Adrenal gland (tissue), 12 donors: ENCODE data around the gene MED12L. TPM values are rescaled to one million over a fixed set of nuclear protein-coding genes. Genes with fewer than 3 reads are reported as not detected.
A peak's percentile ranks its signal among the peaks of the same experiment; 100 is the strongest.
"Not testable (repeated sequence)": the region's sequence is repeated elsewhere in the genome, so short reads cannot be mapped to it uniquely, and the experiment has no call there.

ENCODE experiments used
- DNase-seq, 7 donors: peaks; one replicate each; pipeline ENCODE4 v3.0.0-alpha.2; 2019 to 2020
- H3K27ac ChIP-seq, 5 donors: fragments of 200-600 bp; sonication (generic) in 4 of 5; 1 replicate in 3 of 5; 2 replicates in 2 of 5; pipeline versions ENCODE4 v1.5.1 to v1.8.0; 2016 to 2020; ENCODE audit warnings: mild to moderate bottlenecking in 1 of 5
- H3K27me3 ChIP-seq: fragments of 200-600 bp; 2 replicates; pipeline ENCODE4 v1.8.0; 2021
- H3K36me3 ChIP-seq, 2 donors: fragments of 200-600 bp; replicated peaks in 1 of 2; 1 replicate in 1 of 2; 2 replicates in 1 of 2; pipeline versions ENCODE4 v1.5.1 to v1.8.0; 2018 to 2022
- H3K4me1 ChIP-seq, 2 donors: fragments of 200-600 bp; replicated peaks in 1 of 2; 1 replicate in 1 of 2; 2 replicates in 1 of 2; pipeline versions ENCODE4 v1.5.1 to v1.8.0; 2018 to 2021
- H3K4me3 ChIP-seq, 4 donors: fragments of 200-600 bp; sonication (generic) in 3 of 4; one replicate each; pipeline ENCODE4 v1.5.1; 2016 to 2018
- H3K9me3 ChIP-seq, 3 donors: fragments of 200-600 bp; sonication (generic) in 1 of 3; replicated peaks in 1 of 3; 1 replicate in 2 of 3; 2 replicates in 1 of 3; pipeline versions ENCODE4 v1.5.1 to v1.8.0; 2016 to 2021
- POLR2A ChIP-seq, 2 donors: fragments of 450-650 bp; IDR thresholded peaks; one replicate each; pipeline ENCODE4 v1.6.1; 2017; ENCODE audit warnings: antibody characterized with exemption in 2 of 2, mild to moderate bottlenecking in 2 of 2, moderate library complexity in 1 of 2
- WGBS, 4 donors: extraction: QIAGEN DNeasy Blood & Tissue Kit in 2 of 4; methylation state at CpG; one replicate each; pipeline versions ENCODE4 v1.1.5 to v1.1.7; 2013 to 2017; 5-methylcytosine and 5-hydroxymethylcytosine counted together
- intact Hi-C, 2 donors: fragments of 100-400 bp; cut with DNase I; formaldehyde crosslinking; loops; one replicate each; pipeline versions ENCODE4 v1.14.1 to v1.15.0; 2022 to 2023
- polyA plus RNA-seq, 3 donors: library from polyadenylated mRNA; stranded (reverse); fragments of 200-250 nt in 2 of 3; fragments of 350-450 nt in 1 of 3; fragmentation: Illumina TruSeq in 1 of 3; extraction: RNeasy Lipid Tissue Mini Kit (QIAGEN cat#74804) in 1 of 3; gene quantifications; one replicate each; pipeline ENCODE4 v1.2.3, GENCODE V29; 2013 to 2014
- total RNA-seq, 9 donors: library from RNA; depleted of rRNA in 4 of 9; stranded (reverse); fragments of >200 nt in 4 of 9; fragments of 120-200 nt in 1 of 9; fragmentation: NEBNext Ultra II Directional in 1 of 9; extraction: Animal tissue kit (Norgen Biotek cat#: 25700) in 1 of 9; gene quantifications; one replicate each; pipeline versions ENCODE4 v1.1.0 to v1.2.4, GENCODE V29; 2013 to 2023
- TF ChIP-seq, protein P1 (sequence below), 6 experiments: fragments of 450-650 bp in 4 of 6; fragments of 200-600 bp in 2 of 6; sonication (generic) in 1 of 6; IDR thresholded peaks; 1 replicate in 5 of 6; 2 replicates in 1 of 6; pipeline versions ENCODE4 v1.5.1 to v1.8.0; 2016 to 2021; ENCODE audit warnings: antibody characterized with exemption in 6 of 6, mild to moderate bottlenecking in 2 of 6, moderate library complexity in 1 of 6
- donor health status: healthy with polysubstance abuse.
- donor health status: Bipolar disorder and iron deficiency.
- donor health status: DM: yes; HTN: yes; CAD: no.
- donor health status: DM: no; HTN: no; CAD: no.
- donor health status: DM: no; HTN: no; CAD: no.
- donor health status: DM: yes; HTN: yes; CAD: no.

MED12L gene
- total and polyA plus RNA-seq, 12 donors, result 0.77 to 25.0 (median 6.3) TPM

DNA sequence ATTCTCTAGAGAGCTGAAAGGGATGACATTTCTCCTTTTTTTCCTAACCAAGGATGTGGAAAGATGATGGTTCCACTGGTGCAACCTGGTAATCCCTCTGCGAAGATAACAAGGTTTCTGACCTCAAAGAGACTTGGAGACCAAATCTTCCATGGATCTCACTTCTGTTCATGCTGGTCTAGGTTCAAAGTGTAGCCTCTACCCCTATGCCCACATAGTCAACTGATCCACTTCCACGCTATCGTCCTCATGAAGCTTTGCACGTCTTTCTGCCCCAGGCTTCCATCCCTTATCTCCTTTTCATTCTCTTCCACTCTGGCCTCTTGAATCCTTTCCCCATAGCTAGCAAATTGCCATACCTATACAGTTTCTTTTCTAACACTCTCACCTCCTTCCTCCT lies 8.8 kb upstream of the MED12L start:
- H3K9me3 ChIP-seq, result no peaks in the 10 kb centered on the region
- H3K36me3 ChIP-seq, result no peaks in the 10 kb centered on the region
- no peaks in the 10 kb centered on the region for H3K27me3 ChIP-seq
- no peaks in the 10 kb centered on the region for H3K4me1 ChIP-seq
- no peak overlapping the region for H3K27ac ChIP-seq
- 92 to 95% (median 94%) methylated on average over 4 of the region's 4 CpGs for WGBS, 4 donors
- H3K4me3 ChIP-seq, result no peak overlapping the region
- intact Hi-C loops, result no loop called here
- DNase-seq, result no peak
- no peak for TF ChIP-seq POLR2A (IDR thresholded peaks at IDR 0.05)
- TF ChIP-seq, protein P1, sequence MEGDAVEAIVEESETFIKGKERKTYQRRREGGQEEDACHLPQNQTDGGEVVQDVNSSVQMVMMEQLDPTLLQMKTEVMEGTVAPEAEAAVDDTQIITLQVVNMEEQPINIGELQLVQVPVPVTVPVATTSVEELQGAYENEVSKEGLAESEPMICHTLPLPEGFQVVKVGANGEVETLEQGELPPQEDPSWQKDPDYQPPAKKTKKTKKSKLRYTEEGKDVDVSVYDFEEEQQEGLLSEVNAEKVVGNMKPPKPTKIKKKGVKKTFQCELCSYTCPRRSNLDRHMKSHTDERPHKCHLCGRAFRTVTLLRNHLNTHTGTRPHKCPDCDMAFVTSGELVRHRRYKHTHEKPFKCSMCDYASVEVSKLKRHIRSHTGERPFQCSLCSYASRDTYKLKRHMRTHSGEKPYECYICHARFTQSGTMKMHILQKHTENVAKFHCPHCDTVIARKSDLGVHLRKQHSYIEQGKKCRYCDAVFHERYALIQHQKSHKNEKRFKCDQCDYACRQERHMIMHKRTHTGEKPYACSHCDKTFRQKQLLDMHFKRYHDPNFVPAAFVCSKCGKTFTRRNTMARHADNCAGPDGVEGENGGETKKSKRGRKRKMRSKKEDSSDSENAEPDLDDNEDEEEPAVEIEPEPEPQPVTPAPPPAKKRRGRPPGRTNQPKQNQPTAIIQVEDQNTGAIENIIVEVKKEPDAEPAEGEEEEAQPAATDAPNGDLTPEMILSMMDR (IDR thresholded peaks at IDR 0.05), result no peak

DNA sequence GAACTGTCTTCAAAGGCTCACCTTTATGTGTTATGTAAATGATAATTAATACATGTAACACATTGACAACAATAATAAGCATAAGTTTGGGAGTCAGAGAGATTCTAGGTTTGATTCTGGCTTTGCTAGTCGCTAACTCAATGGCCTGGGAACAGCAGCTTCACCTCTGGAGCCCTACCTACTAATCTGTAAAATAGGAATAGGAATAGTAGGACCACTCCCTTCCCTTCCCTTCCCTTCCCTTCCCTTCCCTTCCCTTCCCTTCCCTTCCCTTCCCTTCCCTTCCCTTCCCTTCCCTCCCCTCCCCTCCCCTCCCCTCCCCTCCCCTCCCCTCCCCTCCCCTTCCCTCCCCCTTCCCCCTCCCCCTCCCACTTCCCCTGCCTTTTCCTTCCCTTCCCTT lies 4.4 kb upstream of the MED12L start:
- not testable (repeated sequence) for DNase-seq, H3K4me1 ChIP-seq, H3K9me3 ChIP-seq, H3K27me3 ChIP-seq, H3K4me3 ChIP-seq, H3K27ac ChIP-seq, H3K36me3 ChIP-seq
- 85 to 95% (median 88%) methylated on average over 1 of the region's 1 CpG for WGBS, 4 donors
- intact Hi-C loops, result loop anchor here (10.0 kb wide), 1 partner anchor 64 kb away; no protein-coding TSS in a partner anchor

DNA sequence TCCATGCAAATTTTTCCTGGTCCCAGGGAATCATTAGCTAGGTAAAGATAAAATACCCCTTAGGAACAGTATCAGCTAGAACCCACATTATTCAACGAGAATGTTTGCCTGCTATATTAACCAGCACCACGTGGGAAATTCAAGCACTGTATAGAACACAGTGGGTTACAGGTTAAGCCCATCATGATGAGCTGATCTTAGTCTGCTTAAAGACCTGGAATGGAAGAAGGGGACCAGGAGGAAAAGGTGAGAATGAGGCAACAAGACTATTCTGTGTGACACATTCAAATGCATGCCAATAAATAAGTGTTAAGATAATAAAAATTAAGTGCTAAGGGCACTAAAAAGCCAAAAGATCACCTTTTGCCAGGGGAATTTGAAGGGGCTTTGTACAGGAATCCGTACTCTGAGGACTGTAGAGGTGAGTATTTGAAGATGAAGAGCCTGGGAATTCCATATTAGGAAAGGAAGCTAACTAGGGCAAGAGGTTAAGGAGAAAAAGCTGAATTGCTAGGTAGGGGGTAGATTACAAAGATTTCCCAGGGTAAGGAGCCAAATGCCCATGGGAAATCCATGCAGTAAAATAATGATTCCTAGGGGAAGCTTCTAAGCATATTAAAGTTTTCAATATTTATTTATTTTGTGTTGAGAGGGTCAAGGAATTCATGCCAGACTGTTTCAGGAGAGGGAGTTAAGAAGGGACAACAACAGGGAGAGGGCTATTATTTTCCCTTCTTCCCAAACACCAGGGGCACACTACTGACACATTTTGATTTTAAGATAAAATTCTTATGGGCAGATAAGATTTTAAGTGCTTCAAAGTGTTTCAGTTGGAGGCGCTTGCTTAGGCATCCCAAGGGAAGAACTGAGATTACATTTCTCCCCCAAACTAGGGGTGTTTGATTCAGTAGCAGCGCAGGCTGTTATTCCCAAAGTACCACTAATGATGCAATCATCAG lies 2.3 kb upstream of the MED12L start:
- intact Hi-C loops, result loop anchor here (10.0 kb wide), 1 partner anchor 62 kb away; no protein-coding TSS in a partner anchor
- peaks cover 3% of the 10 kb centered on the region for H3K27me3 ChIP-seq
- whole genome bisulfite sequencing, 4 donors, result 56 to 73% (median 68%) methylated on average over 5 of the region's 5 CpGs
- H3K9me3 ChIP-seq, result no peaks in the 10 kb centered on the region
- DNase-seq, result no peak
- H3K4me1 ChIP-seq, result peaks cover 7 to 8% of the 10 kb centered on the region in 2 donors
- no peak for TF ChIP-seq POLR2A (IDR thresholded peaks at IDR 0.05)
- TF ChIP-seq, protein P1 (IDR thresholded peaks at IDR 0.05), result no peak
- no peaks in the 10 kb centered on the region for H3K36me3 ChIP-seq
- no peak overlapping the region for H3K4me3 ChIP-seq
- no peak overlapping the region for H3K27ac ChIP-seq

DNA sequence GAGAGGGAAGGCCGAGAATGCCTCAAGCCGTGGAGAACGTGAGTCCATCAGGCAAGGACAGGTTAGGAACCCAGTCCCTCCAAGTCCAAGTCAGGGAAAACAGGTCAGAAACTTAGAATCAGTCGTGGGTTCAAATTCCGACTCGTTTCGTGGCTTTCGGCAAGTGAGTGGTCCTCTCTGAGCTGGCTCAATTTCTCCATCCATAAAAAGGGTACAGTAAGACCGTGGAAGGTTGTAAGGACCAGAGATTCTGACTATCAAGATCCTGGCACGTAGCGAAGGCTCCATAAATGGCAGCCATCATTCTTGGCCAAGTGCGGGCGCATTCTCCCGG lies 604 bp upstream of the MED12L start:
- H3K27ac ChIP-seq, result peak overlapping the region in 1 of 5 donors; percentile 75
- H3K4me1 ChIP-seq, result peaks cover 7 to 8% of the 10 kb centered on the region in 2 donors
- DNase-seq, result no peak
- H3K27me3 ChIP-seq, result peaks cover 3% of the 10 kb centered on the region
- H3K36me3 ChIP-seq, result no peaks in the 10 kb centered on the region
- no peaks in the 10 kb centered on the region for H3K9me3 ChIP-seq
- intact Hi-C loops, result loop anchor here (10.0 kb wide), 1 partner anchor 60 kb away; no protein-coding TSS in a partner anchor
- 29 to 60% (median 43%) methylated on average over 9 to 14 of the region's 14 CpGs for WGBS, 4 donors
- TF ChIP-seq, protein P1 (IDR thresholded peaks at IDR 0.05), result no peak
- TF ChIP-seq POLR2A (IDR thresholded peaks at IDR 0.05), result no peak
- peak overlapping the region in 2 of 4 donors; percentile 65 to 87 for H3K4me3 ChIP-seq
